Measurements from ENCODE around the gene ZNF184. TPM values are rescaled to one million over a fixed set of nuclear protein-coding genes. Genes with fewer than 3 reads are reported as not detected.

The ZNF184 gene
- total RNA-seq, 1 experiment from 2014 or later, result 10.2 TPM

- TF ChIP-seq EZH2phosphoT487 (IDR thresholded peaks at IDR 0.05; ENCODE audit: borderline replicate concordance, low read length) (no peak), EZH2 (IDR thresholded peaks at IDR 0.05; ENCODE audit: low read length, unreplicated experiment) (no peak), CTCF (conservative IDR thresholded peaks at IDR 0.05; ENCODE audit: low read depth, low read length) (no peak)
- Histone ChIP-seq H3K9me3 (ENCODE audit: low read length) (no peaks in the 10 kb centered on the region; the same call in 1 of the 2 replicates), H3K4me1 (ENCODE audit: insufficient read depth, low read length) (no peaks in the 10 kb centered on the region), H3K9me2 (replicated peaks; ENCODE audit: low read length) (no peaks in the 10 kb centered on the region), H3K36me3 (ENCODE audit: low read depth, low read length) (no peaks in the 10 kb centered on the region), H3K4me3 (ENCODE audit: low read length) (no peak overlapping the region), H3K27ac (ENCODE audit: low read length) (no peak overlapping the region), H3F3A (ENCODE audit: low read length, unreplicated experiment) (no peaks in the 10 kb centered on the region), H3K4me2 (ENCODE audit: low read length) (no peak overlapping the region), H4K20me1 (ENCODE audit: low read length) (no peaks in the 10 kb centered on the region), H3K79me2 (ENCODE audit: low read length) (no peaks in the 10 kb centered on the region), H3K9ac (ENCODE audit: low read length) (no peak overlapping the region), H3K27me3 (ENCODE audit: low read length) (no peaks in the 10 kb centered on the region), H2AFZ (ENCODE audit: low read length) (no peak overlapping the region)
- BruUV-seq (replicated peaks), result no TSS peak
- POLR2A ChIA-PET (ENCODE audit: unreplicated experiment), result no interaction called here
- ATAC-seq (no peak), DNase-seq (no peak)
- intact Hi-C loops (cut with micrococcal nuclease), result no loop called here
- CTCF ChIA-PET, result no interaction called here
Measured at GRCh38 chr6:27422651-27423332, 50.1 kb downstream of the ZNF184 start.

GRCh38 chr6:27419363-27419762 is 53.5 kb downstream of the ZNF184 start:
- H3K9me3 ChIP-seq (ENCODE audit: low read length), result no peaks in the 10 kb centered on the region
- H3K79me2 ChIP-seq (ENCODE audit: low read length), result no peaks in the 10 kb centered on the region
- DNase-seq (no peak), ATAC-seq (no peak)
- no peaks in the 10 kb centered on the region for H3K27me3 ChIP-seq (ENCODE audit: low read length)
- H4K20me1 ChIP-seq (ENCODE audit: low read length), result no peaks in the 10 kb centered on the region
- no peak overlapping the region for H3K4me3 ChIP-seq (ENCODE audit: low read length)
- intact Hi-C loops (cut with micrococcal nuclease), result no loop called here
- no TSS peak for BruUV-seq (replicated peaks)
- H3K9ac ChIP-seq (ENCODE audit: low read length), result no peak overlapping the region
- ChIA-PET POLR2A (ENCODE audit: unreplicated experiment) (no interaction called here), CTCF (no interaction called here)
- no peaks in the 10 kb centered on the region for H3F3A ChIP-seq (ENCODE audit: low read length, unreplicated experiment)
- no peak overlapping the region for H3K4me2 ChIP-seq (ENCODE audit: low read length)
- no peak overlapping the region for H3K27ac ChIP-seq (ENCODE audit: low read length)
- H3K4me1 ChIP-seq (ENCODE audit: insufficient read depth, low read length), result peaks cover 11% of the 10 kb centered on the region
- TF ChIP-seq EZH2 (IDR thresholded peaks at IDR 0.05; ENCODE audit: low read length, unreplicated experiment) (no peak), EZH2phosphoT487 (IDR thresholded peaks at IDR 0.05; ENCODE audit: borderline replicate concordance, low read length) (no peak), CTCF (conservative IDR thresholded peaks at IDR 0.05; ENCODE audit: low read depth, low read length) (no peak)
- H3K9me2 ChIP-seq (replicated peaks; ENCODE audit: low read length), result no peaks in the 10 kb centered on the region
- H3K36me3 ChIP-seq (ENCODE audit: low read depth, low read length), result no peaks in the 10 kb centered on the region
- no peak overlapping the region for H2AFZ ChIP-seq (ENCODE audit: low read length)

GRCh38 chr6:27415898-27416297 is 57.0 kb downstream of the ZNF184 start:
- no peak for DNase-seq
- intact Hi-C loops (cut with micrococcal nuclease), result no loop called here
- no peaks in the 10 kb centered on the region for H3K9me2 ChIP-seq (replicated peaks; ENCODE audit: low read length)
- H3K9me3 ChIP-seq (ENCODE audit: low read length), result no peaks in the 10 kb centered on the region
- no peak overlapping the region for H2AFZ ChIP-seq (ENCODE audit: low read length)
- H3K36me3 ChIP-seq (ENCODE audit: low read depth, low read length), result no peaks in the 10 kb centered on the region
- H3K4me2 ChIP-seq (ENCODE audit: low read length), result no peak overlapping the region
- no TSS peak for BruUV-seq (replicated peaks)
- no peaks in the 10 kb centered on the region for H3K79me2 ChIP-seq (ENCODE audit: low read length)
- H3K4me3 ChIP-seq (ENCODE audit: low read length), result no peak overlapping the region
- H3K27me3 ChIP-seq (ENCODE audit: low read length), result no peaks in the 10 kb centered on the region
- TF ChIP-seq CTCF (conservative IDR thresholded peaks at IDR 0.05; ENCODE audit: low read depth, low read length), result no peak
- no peak for TF ChIP-seq EZH2phosphoT487 (IDR thresholded peaks at IDR 0.05; ENCODE audit: borderline replicate concordance, low read length)
- no peak for TF ChIP-seq EZH2 (IDR thresholded peaks at IDR 0.05; ENCODE audit: low read length, unreplicated experiment)
- H3K27ac ChIP-seq (ENCODE audit: low read length), result no peak overlapping the region
- H4K20me1 ChIP-seq (ENCODE audit: low read length), result no peaks in the 10 kb centered on the region
- H3K9ac ChIP-seq (ENCODE audit: low read length), result no peak overlapping the region
- H3K4me1 ChIP-seq (ENCODE audit: insufficient read depth, low read length), result peaks cover 11% of the 10 kb centered on the region
- no peaks in the 10 kb centered on the region for H3F3A ChIP-seq (ENCODE audit: low read length, unreplicated experiment)
- ChIA-PET CTCF (no interaction called here), POLR2A (ENCODE audit: unreplicated experiment) (no interaction called here)
- ATAC-seq, result no peak
